CD4-positive, alpha-beta memory T cell (primary cell): Measurements from ENCODE around the gene SLC25A28. TPM values are rescaled to one million over a fixed set of nuclear protein-coding genes. Genes with fewer than 3 reads are reported as not detected.

Experiments
- CTCF ChIA-PET: fragments of 350-600 bp; sonication (Branson Sonifier 250); formaldehyde crosslinking; loops from one replicate; lab custom pipeline; 2021; ENCODE audit warnings: inconsistent platforms; ENCODE audit not compliant: partially characterized antibody; lab: Charles Lee
- POLR2A ChIA-PET: fragments of 350-600 bp; sonication (Branson Sonifier 250); formaldehyde crosslinking; loops from one replicate; lab custom pipeline; 2021; ENCODE audit not compliant: partially characterized antibody; lab: Charles Lee
- DNase-seq, 5 donors: peaks; one replicate each; pipeline versions ENCODE4 v3.0.0 to v3.0.0-alpha.2; 2020 to 2022; ENCODE audit warnings: mixed read lengths in 1 of 5
- H3K27ac ChIP-seq: one replicate; pipeline ENCODE4 v1.7.0; 2013; ENCODE audit warnings: low read depth, low read length
- H3K27me3 ChIP-seq: 2 replicates; pipeline ENCODE4 v1.7.0; 2013; ENCODE audit warnings: mild to moderate bottlenecking, low read length, moderate library complexity; ENCODE audit not compliant: insufficient read depth
- H3K36me3 ChIP-seq: 2 replicates; pipeline ENCODE4 v1.7.0; 2013; ENCODE audit warnings: mild to moderate bottlenecking, low read length, moderate library complexity; ENCODE audit not compliant: insufficient read depth
- H3K4me1 ChIP-seq: 2 replicates; pipeline ENCODE4 v1.7.0; 2013; ENCODE audit warnings: mild to moderate bottlenecking, low read length, moderate library complexity; ENCODE audit not compliant: insufficient read depth
- H3K4me3 ChIP-seq, 2 donors: one replicate each; pipeline ENCODE4 v1.7.0; 2013; ENCODE audit warnings: low read length in 2 of 2, mild to moderate bottlenecking in 1 of 2
- H3K9me3 ChIP-seq, 2 donors: one replicate each; pipeline ENCODE4 v1.7.0; 2013; ENCODE audit warnings: low read length in 2 of 2, control low read depth in 1 of 2; ENCODE audit not compliant: control insufficient read depth in 1 of 2
- H3K27ac Mint-ChIP-seq, 7 donors: one replicate each; pipeline ENCODE4 v1.8.0; 2020 to 2021; ENCODE audit warnings: mixed read lengths in 7 of 7, mild to moderate bottlenecking in 6 of 7, inconsistent platforms in 3 of 7, moderate library complexity in 3 of 7
- H3K27me3 Mint-ChIP-seq, 2 donors: one replicate each; pipeline ENCODE4 v1.8.0; 2020 to 2021; ENCODE audit warnings: mixed read lengths in 2 of 2
- H3K36me3 Mint-ChIP-seq, 2 donors: one replicate each; pipeline ENCODE4 v1.8.0; 2020 to 2021; ENCODE audit warnings: mixed read lengths in 2 of 2, inconsistent platforms in 1 of 2, mild to moderate bottlenecking in 1 of 2
- H3K4me1 Mint-ChIP-seq, 4 donors: one replicate each; pipeline ENCODE4 v1.8.0; 2020 to 2021; ENCODE audit warnings: mixed read lengths in 4 of 4, mild to moderate bottlenecking in 1 of 4
- H3K4me3 Mint-ChIP-seq, 8 donors: one replicate each; pipeline ENCODE4 v1.8.0; 2020 to 2021; ENCODE audit warnings: mixed read lengths in 8 of 8, mild to moderate bottlenecking in 7 of 8, moderate library complexity in 6 of 8, inconsistent platforms in 3 of 8
- H3K9me3 Mint-ChIP-seq, 8 donors: one replicate each; pipeline ENCODE4 v1.8.0; 2020 to 2021; ENCODE audit warnings: mixed read lengths in 8 of 8, mild to moderate bottlenecking in 5 of 8, inconsistent platforms in 3 of 8, moderate library complexity in 1 of 8
- intact Hi-C: fragments of 100-400 bp; cut with micrococcal nuclease; formaldehyde crosslinking; loops from one replicate; pipeline ENCODE4 v1.15.1; 2023
- polyA plus RNA-seq, 2 donors: library from polyadenylated mRNA; unstranded; fragments of 300-500 nt; fragmentation: Illumina TruSeq; gene quantifications; one replicate each; pipeline ENCODE4 v1.2.3, GENCODE V29; 2021
- total RNA-seq, 2 experiments: library from RNA; stranded (reverse); gene quantifications; one replicate each; pipeline ENCODE4 v1.2.3, GENCODE V29; 2021

The SLC25A28 gene
- total RNA-seq = 10 to 100 TPM; 85.7 to 91.9 TPM
- polyA plus RNA-seq = 10 to 100 TPM; 19.4 to 34.2 TPM

DNA sequence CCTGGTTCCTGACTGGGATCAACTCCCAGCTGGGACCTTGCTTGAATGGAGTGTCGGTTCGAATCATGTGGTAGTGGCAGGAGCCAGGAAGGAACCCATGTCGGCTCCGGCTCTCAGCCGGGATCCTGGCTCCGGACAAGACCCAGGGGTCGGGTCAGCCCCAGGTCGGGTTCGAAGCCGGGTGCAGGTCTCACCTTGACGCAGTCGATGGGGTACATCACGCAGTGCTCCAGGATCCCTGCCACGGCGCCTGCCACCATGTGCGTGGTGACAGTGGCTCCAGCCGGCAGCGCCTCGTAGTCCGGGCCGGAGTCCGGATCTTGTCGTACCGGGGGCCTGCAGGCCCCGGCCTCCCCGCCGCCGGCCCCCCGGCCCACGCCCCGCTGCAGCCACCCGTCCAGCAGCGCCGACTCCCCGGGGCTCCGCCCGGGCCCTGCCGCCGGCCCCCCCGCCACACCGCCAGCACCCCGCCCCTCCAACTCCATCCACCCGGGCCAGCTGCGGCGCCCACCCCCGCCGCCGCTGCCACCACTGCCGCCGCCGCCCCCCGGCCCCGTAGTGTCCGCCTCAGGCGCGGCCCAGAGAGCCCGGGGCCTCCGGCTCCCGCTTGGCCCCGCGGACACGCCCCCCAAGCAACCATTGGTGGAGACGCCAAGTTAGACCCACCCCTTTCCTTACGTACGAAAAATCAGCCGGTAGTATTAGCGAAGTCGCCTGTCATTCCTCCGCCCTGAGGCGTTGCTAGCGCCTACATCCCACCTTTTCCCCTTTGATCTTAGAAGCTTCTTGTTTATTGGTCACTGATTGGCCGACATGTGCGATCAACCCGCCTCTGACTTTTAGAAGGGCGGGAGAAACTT lies at the start of gene SLC25A28:
Gene SLC25A28 (minus strand): TSS at position 589 of the 860 bp plus-strand sequence. CDS start 104 bp downstream, at position 485.
- H3K9me3 ChIP-seq = no peaks in the 10 kb centered on the region
- DNase-seq = peak in 3 of 5 donors; percentile 96 to 98 (median 98)
- peaks cover 0 to 16% of the 10 kb centered on the region in 2 donors for H3K36me3 Mint-ChIP-seq
- no peaks in the 10 kb centered on the region for H3K27me3 Mint-ChIP-seq
- H3K4me1 ChIP-seq = peaks cover 51% of the 10 kb centered on the region
- H3K9me3 Mint-ChIP-seq = no peaks in the 10 kb centered on the region
- no peaks in the 10 kb centered on the region for H3K27me3 ChIP-seq
- H3K4me3 ChIP-seq = peak within 1 kb of the TSS; percentile 53 to 95
- intact Hi-C loops = loop anchor here (1.0 to 5.0 kb wide), 8 partner anchors 39 to 1485 kb away; partner anchors contain the start of genes COX15, CUTC, DNMBP and ENTPD7
- H3K4me1 Mint-ChIP-seq = peaks cover 39 to 67% (median 49%) of the 10 kb centered on the region in 4 donors
- POLR2A ChIA-PET = interaction anchor here (1.4 to 4.3 kb wide), 6 partner anchors 8 to 1486 kb away, joined by 3 to 40 read pairs (median 16); partner anchors contain the start of genes COX15, CUTC, ENTPD7 and GOT1
- H3K27ac Mint-ChIP-seq = peak within 1 kb of the TSS; percentile 90 to 98 (median 97)
- H3K4me3 Mint-ChIP-seq = peak within 1 kb of the TSS; percentile 83 to 96 (median 93)
- H3K27ac ChIP-seq = peak within 1 kb of the TSS; percentile 93
- CTCF ChIA-PET = interaction anchor here (0.6 to 6.2 kb wide), 3 partner anchors 8 to 38 kb away, joined by 3 to 45 read pairs (median 3); no protein-coding TSS in a partner anchor
- no peaks in the 10 kb centered on the region for H3K36me3 ChIP-seq

- DNase-seq = no peak
- Histone ChIP-seq H3K9me3 (no peaks in the 10 kb centered on the region), H3K36me3 (no peaks in the 10 kb centered on the region), H3K27me3 (no peaks in the 10 kb centered on the region), H3K27ac (no peak overlapping the region), H3K4me3 (no peak overlapping the region), H3K4me1 (no peaks in the 10 kb centered on the region)
- ChIA-PET POLR2A (no interaction called here), CTCF (interaction anchor here (0.9 kb wide), 1 partner anchor 44 kb away, joined by 4 read pairs; no protein-coding TSS in a partner anchor)
- Mint-ChIP-seq H3K36me3 (peaks cover 14 to 21% of the 10 kb centered on the region in 2 donors), H3K4me1 (peaks cover 0 to 2% (median 2%) of the 10 kb centered on the region in 4 donors), H3K4me3 (no peak overlapping the region), H3K9me3 (no peaks in the 10 kb centered on the region), H3K27ac (no peak overlapping the region), H3K27me3 (no peaks in the 10 kb centered on the region)
- intact Hi-C loops = no loop called here
Measured at GRCh38 chr10:99667108-99667751, 47.0 kb upstream of the SLC25A28 start.

GRCh38 chr10:99665304-99665703 lies 45.1 kb upstream of the SLC25A28 start:
- Histone ChIP-seq H3K27ac (no peak overlapping the region), H3K27me3 (no peaks in the 10 kb centered on the region), H3K9me3 (no peaks in the 10 kb centered on the region), H3K4me1 (peaks cover 1% of the 10 kb centered on the region), H3K4me3 (no peak overlapping the region), H3K36me3 (no peaks in the 10 kb centered on the region)
- peaks cover 14 to 21% of the 10 kb centered on the region in 2 donors for H3K36me3 Mint-ChIP-seq
- no peak for DNase-seq
- intact Hi-C loops = no loop called here
- H3K27ac Mint-ChIP-seq = no peak overlapping the region
- CTCF ChIA-PET = no interaction called here
- no peak overlapping the region for H3K4me3 Mint-ChIP-seq
- peaks cover 3 to 6% (median 4%) of the 10 kb centered on the region in 4 donors for H3K4me1 Mint-ChIP-seq
- POLR2A ChIA-PET = no interaction called here
- no peaks in the 10 kb centered on the region for H3K9me3 Mint-ChIP-seq
- no peaks in the 10 kb centered on the region for H3K27me3 Mint-ChIP-seq

DNA sequence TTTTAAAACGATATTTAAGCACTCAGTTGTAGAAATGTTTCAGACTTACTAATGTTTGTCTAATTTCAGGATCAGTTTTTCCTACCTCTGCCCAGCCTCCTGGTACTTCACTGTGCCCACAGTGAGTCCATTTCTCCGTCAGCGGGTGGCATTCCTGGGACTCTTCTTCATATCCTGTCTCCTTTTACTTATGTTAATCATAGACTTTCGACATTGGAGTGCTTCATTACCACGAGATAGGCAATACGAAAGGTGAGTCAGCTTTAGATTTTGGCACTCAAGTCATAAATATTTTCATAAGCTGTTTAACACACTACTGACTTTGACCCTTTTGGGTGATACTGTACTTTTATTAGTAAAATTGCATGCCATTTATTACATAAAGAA lies 41.1 kb upstream of the SLC25A28 start:
- H3K4me3 Mint-ChIP-seq = no peak overlapping the region
- no peaks in the 10 kb centered on the region for H3K9me3 Mint-ChIP-seq
- POLR2A ChIA-PET = no interaction called here
- H3K27me3 Mint-ChIP-seq = peaks cover 2 to 7% of the 10 kb centered on the region in 2 donors
- CTCF ChIA-PET = no interaction called here
- DNase-seq = no peak
- Histone ChIP-seq H3K9me3 (no peaks in the 10 kb centered on the region), H3K36me3 (no peaks in the 10 kb centered on the region), H3K27me3 (no peaks in the 10 kb centered on the region), H3K4me3 (no peak overlapping the region), H3K4me1 (peaks cover 17% of the 10 kb centered on the region), H3K27ac (no peak overlapping the region)
- H3K27ac Mint-ChIP-seq = peak overlapping the region in 2 of 7 donors; percentile 26 to 34
- intact Hi-C loops = no loop called here
- peaks cover 16 to 27% (median 21%) of the 10 kb centered on the region in 4 donors for H3K4me1 Mint-ChIP-seq
- H3K36me3 Mint-ChIP-seq = peaks cover 7 to 13% of the 10 kb centered on the region in 2 donors

DNA sequence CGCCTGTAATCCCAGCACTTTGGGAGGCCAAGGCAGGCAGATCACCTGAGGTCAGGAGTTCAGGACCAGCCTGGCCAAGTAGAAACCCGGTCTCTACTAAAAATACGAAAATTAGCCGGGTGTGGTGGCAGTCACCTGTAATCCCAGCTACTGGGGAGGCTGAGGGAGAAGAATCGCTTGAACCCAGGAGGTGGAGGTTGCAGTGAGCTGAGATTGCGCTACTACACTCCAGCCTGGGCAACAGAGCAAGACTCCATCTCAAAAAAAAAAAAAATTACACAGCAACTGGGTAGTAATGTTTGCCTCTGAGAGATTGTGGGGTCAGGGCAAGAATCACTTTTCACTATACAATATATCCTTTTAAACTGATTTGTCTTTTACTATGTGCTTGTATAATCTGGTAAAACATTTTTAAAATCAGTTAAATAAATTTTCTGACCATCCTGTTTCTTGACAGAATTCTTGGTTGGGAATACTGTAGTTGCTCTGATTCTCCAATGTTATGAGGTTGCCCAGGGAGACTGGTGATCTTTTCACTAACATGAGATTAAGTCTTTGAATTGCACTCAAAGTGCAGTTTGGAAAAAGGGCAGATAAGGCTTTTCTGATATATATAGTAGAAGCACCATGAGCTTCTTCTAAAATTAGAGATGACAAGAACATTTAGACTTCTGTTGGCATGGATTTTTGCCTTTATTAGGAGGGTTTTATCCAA lies 40.6 kb upstream of the SLC25A28 start:
- Mint-ChIP-seq H3K27me3 (peaks cover 7 to 13% of the 10 kb centered on the region in 2 donors), H3K9me3 (no peaks in the 10 kb centered on the region), H3K4me1 (peaks cover 16 to 27% (median 20%) of the 10 kb centered on the region in 4 donors), H3K36me3 (peaks cover 5 to 10% of the 10 kb centered on the region in 2 donors), H3K27ac (peak overlapping the region in 1 of 7 donors; percentile 54), H3K4me3 (peak overlapping the region in 1 of 8 donors; percentile 43)
- Histone ChIP-seq H3K27ac (no peak overlapping the region), H3K36me3 (no peaks in the 10 kb centered on the region), H3K27me3 (no peaks in the 10 kb centered on the region), H3K4me3 (no peak overlapping the region), H3K9me3 (no peaks in the 10 kb centered on the region), H3K4me1 (peaks cover 17% of the 10 kb centered on the region)
- POLR2A ChIA-PET = no interaction called here
- CTCF ChIA-PET = no interaction called here
- intact Hi-C loops = no loop called here
- DNase-seq = no peak

DNA sequence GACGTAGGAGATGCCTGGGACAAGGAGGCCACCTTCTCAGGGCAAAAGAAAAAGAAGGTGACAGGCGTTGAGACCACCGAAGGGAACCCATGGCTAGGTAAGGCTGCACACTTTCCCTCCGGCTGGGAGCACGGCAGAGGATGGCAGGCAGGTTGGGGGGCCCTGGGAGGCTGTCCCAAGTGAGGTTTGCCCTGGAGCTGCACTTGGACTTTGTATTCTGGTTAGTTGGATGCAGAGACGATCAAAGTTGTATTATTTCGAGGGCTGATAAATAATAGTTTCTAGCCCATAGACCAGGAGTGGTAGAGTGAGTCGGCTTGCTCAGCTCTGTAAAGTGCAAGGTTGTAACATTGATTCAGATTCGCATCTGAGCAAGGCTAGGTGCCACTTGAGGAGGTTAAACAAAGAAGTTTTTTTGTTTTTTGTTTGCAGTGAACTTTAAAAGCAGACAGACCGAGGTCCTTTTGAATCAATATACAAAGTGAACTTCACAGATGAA lies 39.7 kb upstream of the SLC25A28 start:
- Histone ChIP-seq H3K27ac (peak overlapping the region; percentile 66), H3K36me3 (no peaks in the 10 kb centered on the region), H3K4me3 (peak overlapping the region; percentile 63 to 84), H3K27me3 (no peaks in the 10 kb centered on the region), H3K9me3 (no peaks in the 10 kb centered on the region), H3K4me1 (peaks cover 17% of the 10 kb centered on the region)
- H3K9me3 Mint-ChIP-seq = no peaks in the 10 kb centered on the region
- H3K27ac Mint-ChIP-seq = peak overlapping the region; percentile 54 to 93 (median 73)
- H3K27me3 Mint-ChIP-seq = peaks cover 7 to 17% of the 10 kb centered on the region in 2 donors
- CTCF ChIA-PET = interaction anchor here (1.3 to 1.8 kb wide), 2 partner anchors 48 to 73 kb away, joined by 5 to 6 read pairs; partner anchors contain the start of genes COX15 and CUTC
- peaks cover 16 to 27% (median 20%) of the 10 kb centered on the region in 4 donors for H3K4me1 Mint-ChIP-seq
- peak overlapping the region; percentile 87 to 95 (median 91) for H3K4me3 Mint-ChIP-seq
- peaks cover 4 to 6% of the 10 kb centered on the region in 2 donors for H3K36me3 Mint-ChIP-seq
- peak in 1 of 5 donors; percentile 1 for DNase-seq
- intact Hi-C loops = loop anchor here (1.0 to 2.0 kb wide), 2 partner anchors 40 to 73 kb away; partner anchors contain the start of genes COX15, CUTC and SLC25A28
- POLR2A ChIA-PET = interaction anchor here (0.7 to 2.8 kb wide), 6 partner anchors 34 to 230 kb away, joined by 3 to 40 read pairs (median 5); partner anchors contain the start of genes COX15, CUTC, GOT1 and SLC25A28
